OCI-LY1 (cell line): ENCODE results near the gene KL.
A peak's percentile ranks its signal among the peaks of the same experiment; 100 is the strongest.

ENCODE experiments used
- H2AFZ ChIP-seq: fragments of 200-600 bp; sonication (generic), shearing (Covaris generic); 2 replicates; pipeline ENCODE4 v1.6.0; 2014; ENCODE audit warnings: antibody characterized with exemption, mild to moderate bottlenecking, low read length
- H3F3A ChIP-seq: fragments of 200-600 bp; sonication (generic), shearing (Covaris generic); 2 replicates; pipeline ENCODE4 v1.6.0; 2014; ENCODE audit warnings: mild to moderate bottlenecking, antibody characterized with exemption, low read length, moderate library complexity; ENCODE audit not compliant: insufficient read depth
- H3K27ac ChIP-seq: fragments of 200-600 bp; sonication (generic); 2 replicates; pipeline ENCODE4 v1.5.1; 2014; ENCODE audit warnings: low read length, mixed run types, mild to moderate bottlenecking, low read depth; ENCODE audit not compliant: poor library complexity, severe bottlenecking
- H3K27me3 ChIP-seq: fragments of 200-600 bp; sonication (generic); 2 replicates; pipeline ENCODE4 v1.6.0; 2014; ENCODE audit warnings: antibody characterized with exemption, mild to moderate bottlenecking, low read length, moderate library complexity; ENCODE audit not compliant: insufficient read depth
- H3K36me3 ChIP-seq: fragments of 200-600 bp; sonication (generic); 2 replicates; pipeline ENCODE4 v1.6.1; 2014; ENCODE audit warnings: mild to moderate bottlenecking, antibody characterized with exemption, low read length, moderate library complexity, mixed read lengths; ENCODE audit not compliant: insufficient read depth
- H3K4me1 ChIP-seq: fragments of 200-600 bp; sonication (generic); 2 replicates; pipeline ENCODE4 v1.5.1; 2014; ENCODE audit warnings: mild to moderate bottlenecking, low read length, moderate library complexity; ENCODE audit not compliant: insufficient read depth, severe bottlenecking
- H3K4me2 ChIP-seq: fragments of 200-600 bp; sonication (generic), shearing (Covaris generic); 2 replicates; pipeline ENCODE4 v1.6.1; 2014; ENCODE audit warnings: low read length
- H3K4me3 ChIP-seq: fragments of 200-600 bp; sonication (generic); 2 replicates; pipeline ENCODE4 v1.5.1; 2014; ENCODE audit warnings: low read length, low read depth, mild to moderate bottlenecking, mixed read lengths; ENCODE audit not compliant: poor library complexity, severe bottlenecking
- H3K79me2 ChIP-seq: fragments of 200-600 bp; shearing (Covaris generic); 2 replicates; pipeline ENCODE4 v1.6.1; 2016; ENCODE audit warnings: mixed run types, low read length, mixed read lengths; ENCODE audit not compliant: insufficient read depth
- H3K9ac ChIP-seq: fragments of 200-600 bp; sonication (generic), shearing (Covaris generic); 2 replicates; pipeline ENCODE4 v1.6.1; 2014; ENCODE audit warnings: mild to moderate bottlenecking, low read length, mixed read lengths
- H3K9me2 ChIP-seq: fragments of 200-600 bp; sonication (generic), shearing (Covaris generic); 2 replicates; pipeline ENCODE4 v1.6.1; 2014; ENCODE audit warnings: low read depth, mild to moderate bottlenecking, low read length, mixed read lengths
- H3K9me3 ChIP-seq: fragments of 200-600 bp; shearing (Covaris generic); 2 replicates; pipeline ENCODE4 v1.6.1; 2014; ENCODE audit warnings: low read length, mixed read lengths
- H4K20me1 ChIP-seq: fragments of 200-600 bp; sonication (generic), shearing (Covaris generic); 2 replicates; pipeline ENCODE4 v1.6.0; 2016; ENCODE audit warnings: mild to moderate bottlenecking, low read length; ENCODE audit not compliant: insufficient read depth
- EZH2 ChIP-seq: fragments of 200-600 bp; sonication (generic), shearing (Covaris generic); IDR thresholded peaks from 2 replicates; pipeline ENCODE4 v1.8.0; 2017; ENCODE audit warnings: borderline replicate concordance, mixed run types, mild to moderate bottlenecking, antibody characterized with exemption, low read length, moderate library complexity, mixed read lengths
- TF ChIP-seq, protein P1 (sequence below): fragments of 200-600 bp; sonication (generic), shearing (Covaris generic); IDR thresholded peaks from 2 replicates; pipeline ENCODE4 v1.5.1; 2017; ENCODE audit warnings: mild to moderate bottlenecking, antibody characterized with exemption, low read length, moderate library complexity, mixed read lengths

Gene KL

DNA sequence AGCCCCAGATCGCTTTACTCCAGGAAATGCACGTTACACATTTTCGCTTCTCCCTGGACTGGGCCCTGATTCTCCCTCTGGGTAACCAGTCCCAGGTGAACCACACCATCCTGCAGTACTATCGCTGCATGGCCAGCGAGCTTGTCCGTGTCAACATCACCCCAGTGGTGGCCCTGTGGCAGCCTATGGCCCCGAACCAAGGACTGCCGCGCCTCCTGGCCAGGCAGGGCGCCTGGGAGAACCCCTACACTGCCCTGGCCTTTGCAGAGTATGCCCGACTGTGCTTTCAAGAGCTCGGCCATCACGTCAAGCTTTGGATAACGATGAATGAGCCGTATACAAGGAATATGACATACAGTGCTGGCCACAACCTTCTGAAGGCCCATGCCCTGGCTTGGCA lies 44.6 kb downstream of the KL start:
- Histone ChIP-seq H3K79me2 (no peaks in the 10 kb centered on the region), H3K27me3 (no peaks in the 10 kb centered on the region), H3F3A (no peaks in the 10 kb centered on the region), H3K9me3 (no peaks in the 10 kb centered on the region), H2AFZ (no peak overlapping the region), H3K4me1 (no peaks in the 10 kb centered on the region), H3K4me3 (no peak overlapping the region), H3K36me3 (no peaks in the 10 kb centered on the region), H3K27ac (no peak overlapping the region), H4K20me1 (no peaks in the 10 kb centered on the region), H3K9me2 (no peaks in the 10 kb centered on the region), H3K9ac (no peak overlapping the region), H3K4me2 (no peak overlapping the region)
- no peak for TF ChIP-seq EZH2

DNA sequence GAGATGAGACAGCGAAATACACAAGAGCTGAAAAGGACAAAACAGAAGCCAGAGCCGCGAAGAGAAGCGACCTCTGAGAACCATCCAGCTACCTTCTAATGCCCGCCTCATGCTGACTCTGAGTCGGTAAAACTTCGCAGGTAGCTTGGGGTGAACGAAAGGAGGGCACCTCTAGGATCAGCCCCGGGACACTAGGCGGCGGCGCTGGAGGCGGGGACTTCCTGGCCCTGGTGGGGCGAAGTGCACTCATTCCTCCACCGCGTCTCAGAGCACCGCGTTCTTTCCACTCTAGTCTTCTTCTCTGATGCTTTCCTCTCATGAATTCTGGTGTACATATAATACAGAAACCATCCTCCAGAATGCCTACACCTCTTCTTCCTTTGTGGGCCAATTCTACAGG lies 50.1 kb downstream of the KL start:
- H4K20me1 ChIP-seq, result no peaks in the 10 kb centered on the region
- no peak overlapping the region for H3K4me3 ChIP-seq
- TF ChIP-seq, protein P1, sequence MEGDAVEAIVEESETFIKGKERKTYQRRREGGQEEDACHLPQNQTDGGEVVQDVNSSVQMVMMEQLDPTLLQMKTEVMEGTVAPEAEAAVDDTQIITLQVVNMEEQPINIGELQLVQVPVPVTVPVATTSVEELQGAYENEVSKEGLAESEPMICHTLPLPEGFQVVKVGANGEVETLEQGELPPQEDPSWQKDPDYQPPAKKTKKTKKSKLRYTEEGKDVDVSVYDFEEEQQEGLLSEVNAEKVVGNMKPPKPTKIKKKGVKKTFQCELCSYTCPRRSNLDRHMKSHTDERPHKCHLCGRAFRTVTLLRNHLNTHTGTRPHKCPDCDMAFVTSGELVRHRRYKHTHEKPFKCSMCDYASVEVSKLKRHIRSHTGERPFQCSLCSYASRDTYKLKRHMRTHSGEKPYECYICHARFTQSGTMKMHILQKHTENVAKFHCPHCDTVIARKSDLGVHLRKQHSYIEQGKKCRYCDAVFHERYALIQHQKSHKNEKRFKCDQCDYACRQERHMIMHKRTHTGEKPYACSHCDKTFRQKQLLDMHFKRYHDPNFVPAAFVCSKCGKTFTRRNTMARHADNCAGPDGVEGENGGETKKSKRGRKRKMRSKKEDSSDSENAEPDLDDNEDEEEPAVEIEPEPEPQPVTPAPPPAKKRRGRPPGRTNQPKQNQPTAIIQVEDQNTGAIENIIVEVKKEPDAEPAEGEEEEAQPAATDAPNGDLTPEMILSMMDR, result no peak
- no peak for TF ChIP-seq EZH2
- H3K79me2 ChIP-seq, result no peaks in the 10 kb centered on the region
- no peaks in the 10 kb centered on the region for H3K9me2 ChIP-seq
- no peaks in the 10 kb centered on the region for H3K36me3 ChIP-seq
- H3F3A ChIP-seq, result no peaks in the 10 kb centered on the region
- H2AFZ ChIP-seq, result no peak overlapping the region
- no peak overlapping the region for H3K27ac ChIP-seq
- H3K9ac ChIP-seq, result no peak overlapping the region
- no peaks in the 10 kb centered on the region for H3K4me1 ChIP-seq
- H3K9me3 ChIP-seq, result no peaks in the 10 kb centered on the region
- H3K27me3 ChIP-seq, result no peaks in the 10 kb centered on the region
- H3K4me2 ChIP-seq, result no peak overlapping the region

DNA sequence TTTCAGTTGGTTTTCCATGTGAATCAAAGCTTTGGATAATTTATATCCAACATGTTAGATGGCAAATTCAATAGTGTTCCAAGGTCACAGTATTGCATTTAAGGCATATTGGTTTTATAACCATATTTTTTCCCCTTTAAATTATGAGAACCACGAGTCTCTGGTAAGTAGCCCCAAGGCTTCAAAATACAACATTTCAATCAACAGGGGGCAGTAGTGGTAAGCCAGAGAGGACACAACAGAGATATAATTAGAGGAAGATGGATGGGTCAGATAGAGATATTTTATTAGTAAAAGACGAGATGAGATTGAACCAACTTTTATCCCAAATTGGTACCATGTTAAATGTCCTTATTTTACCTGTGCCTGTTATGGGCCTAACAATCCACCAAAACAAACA lies 53.1 kb downstream of the KL start:
- Histone ChIP-seq H3K9me3 (no peaks in the 10 kb centered on the region), H3K4me3 (no peak overlapping the region), H3K36me3 (no peaks in the 10 kb centered on the region), H4K20me1 (no peaks in the 10 kb centered on the region), H3K9ac (no peak overlapping the region), H3K4me1 (no peaks in the 10 kb centered on the region), H3K79me2 (no peaks in the 10 kb centered on the region), H3K4me2 (no peak overlapping the region), H3K27ac (no peak overlapping the region), H3F3A (no peaks in the 10 kb centered on the region), H2AFZ (no peak overlapping the region), H3K9me2 (no peaks in the 10 kb centered on the region), H3K27me3 (no peaks in the 10 kb centered on the region)
- TF ChIP-seq, protein P1, result peak; percentile 49; the same call in 1 of the 2 replicates
- TF ChIP-seq EZH2, result no peak

DNA sequence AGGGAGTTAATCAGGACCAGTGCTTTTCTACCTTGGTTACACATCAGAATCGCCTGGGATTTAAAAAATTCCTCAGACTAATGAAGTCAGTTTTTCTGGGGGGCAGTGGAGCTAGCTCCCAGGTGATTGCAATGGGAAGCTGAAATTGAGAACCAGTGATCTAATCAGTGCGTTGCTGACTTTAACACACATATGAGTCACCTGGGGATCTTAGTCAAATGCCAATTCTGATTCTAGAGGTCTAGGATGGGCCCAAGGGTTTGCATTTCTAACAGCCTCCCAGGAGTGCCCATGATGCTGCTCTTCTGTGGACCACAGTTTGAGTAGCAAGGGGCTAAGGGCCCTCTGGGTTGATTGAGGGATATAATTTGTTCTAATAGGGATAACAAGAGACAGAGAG lies 54.5 kb downstream of the KL start:
- H3K36me3 ChIP-seq, result no peaks in the 10 kb centered on the region
- H3K4me2 ChIP-seq, result no peak overlapping the region
- H3K27me3 ChIP-seq, result no peaks in the 10 kb centered on the region
- H3K79me2 ChIP-seq, result no peaks in the 10 kb centered on the region
- H3K9me2 ChIP-seq, result no peaks in the 10 kb centered on the region
- H4K20me1 ChIP-seq, result no peaks in the 10 kb centered on the region
- no peaks in the 10 kb centered on the region for H3F3A ChIP-seq
- no peak overlapping the region for H3K9ac ChIP-seq
- H3K9me3 ChIP-seq, result no peaks in the 10 kb centered on the region
- H3K4me3 ChIP-seq, result no peak overlapping the region
- H3K4me1 ChIP-seq, result no peaks in the 10 kb centered on the region
- no peak overlapping the region for H3K27ac ChIP-seq
- H2AFZ ChIP-seq, result no peak overlapping the region
- TF ChIP-seq, protein P1, result no peak
- no peak for TF ChIP-seq EZH2
